Mucosa of gallbladder (tissue), 1 donor: ENCODE data around the gene GRIK4. TPM values are rescaled to one million over a fixed set of nuclear protein-coding genes. Genes with fewer than 3 reads are reported as not detected.

ENCODE experiments used
- total RNA-seq: library from RNA; stranded (reverse); gene quantifications from one replicate; pipeline ENCODE4 v1.2.1, GENCODE V29; 2021
- donor health status: DM: no; HTN: no; CAD: no.

The GRIK4 gene
- total RNA-seq, 1 donor from 2014 or later: 2.9 TPM

Other genes starting within 250 kb of the GRIK4 start
- 9.8 TPM for gene TLCD5, start 186.4 kb upstream of the GRIK4 start, total RNA-seq
- 127 TPM for gene ARHGEF12, start 175.3 kb upstream of the GRIK4 start, total RNA-seq